Common myeloid progenitor, CD34-positive (primary cell): ENCODE results near the gene TNFSF12.
"Not testable (repeated sequence)": the region's sequence is repeated elsewhere in the genome, so short reads cannot be mapped to it uniquely, and the experiment has no call there.

ENCODE experiments used
- CTCF ChIA-PET: fragments of 350-600 bp; sonication (Branson Sonifier 250); formaldehyde crosslinking; loops from one replicate; lab custom pipeline; 2021; ENCODE audit warnings: antibody characterized with exemption; lab: Charles Lee
- POLR2A ChIA-PET: fragments of 350-600 bp; sonication (Branson Sonifier 250); formaldehyde crosslinking; loops from one replicate; lab custom pipeline; 2021; ENCODE audit warnings: antibody characterized with exemption; lab: Charles Lee
- DNase-seq, 3 donors: peaks; one replicate each; pipeline versions ENCODE4 v3.0.0 to v3.0.0-alpha.2; 2013
- H3K27ac ChIP-seq, 2 experiments: 1 replicate in 1 of 2; 2 replicates in 1 of 2; pipeline ENCODE4 v1.7.0; 2013; ENCODE audit warnings: inconsistent platforms in 2 of 2, low read length in 2 of 2, mild to moderate bottlenecking in 2 of 2, low read depth in 1 of 2, moderate library complexity in 1 of 2; ENCODE audit not compliant: severe bottlenecking in 2 of 2, insufficient read depth in 1 of 2, poor library complexity in 1 of 2
- H3K27me3 ChIP-seq, 5 experiments: replicated peaks in 2 of 5; 1 replicate in 3 of 5; 2 replicates in 2 of 5; pipeline versions ENCODE4 v1.6.1 to v1.7.0; 2013; ENCODE audit warnings: low read length in 4 of 5, mild to moderate bottlenecking in 2 of 5, moderate library complexity in 2 of 5, inconsistent platforms in 1 of 5; ENCODE audit not compliant: insufficient read depth in 5 of 5, control insufficient read depth in 4 of 5
- H3K36me3 ChIP-seq, 4 experiments: 1 replicate in 2 of 4; 2 replicates in 2 of 4; pipeline versions ENCODE4 v1.6.1 to v1.7.0; 2013; ENCODE audit warnings: low read length in 3 of 4, control low read depth in 1 of 4, mild to moderate bottlenecking in 1 of 4; ENCODE audit not compliant: control insufficient read depth in 4 of 4, insufficient read depth in 4 of 4
- H3K4me1 ChIP-seq, 4 experiments: 1 replicate in 3 of 4; 2 replicates in 1 of 4; pipeline versions ENCODE4 v1.6.1 to v1.7.1; 2013; ENCODE audit warnings: low read length in 3 of 4, mild to moderate bottlenecking in 3 of 4, control low read depth in 1 of 4, inconsistent platforms in 1 of 4, moderate library complexity in 1 of 4; ENCODE audit not compliant: control insufficient read depth in 4 of 4, insufficient read depth in 4 of 4; ENCODE audit errors: control extremely low read depth in 1 of 4
- H3K4me3 ChIP-seq, 7 experiments: 1 replicate in 4 of 7; 2 replicates in 3 of 7; pipeline versions ENCODE4 v1.5.1 to v1.7.0; 2013; ENCODE audit warnings: mild to moderate bottlenecking in 7 of 7, low read length in 6 of 7, moderate library complexity in 6 of 7, inconsistent platforms in 2 of 7, low read depth in 2 of 7, control low read depth in 1 of 7; ENCODE audit not compliant: insufficient read depth in 4 of 7, control insufficient read depth in 1 of 7; ENCODE audit errors: extremely low read depth in 1 of 7
- H3K9me3 ChIP-seq, 5 experiments: 1 replicate in 4 of 5; 2 replicates in 1 of 5; pipeline versions ENCODE4 v1.6.1 to v1.7.1; 2013; ENCODE audit warnings: low read length in 4 of 5, mild to moderate bottlenecking in 2 of 5, inconsistent platforms in 1 of 5, low read depth in 1 of 5, moderate library complexity in 1 of 5; ENCODE audit not compliant: control insufficient read depth in 4 of 5, insufficient read depth in 2 of 5; ENCODE audit errors: control extremely low read depth in 1 of 5
- WGBS: methylation state at CpG from one replicate; pipeline ENCODE4 v1.1.5; 2013; ENCODE audit not compliant: insufficient coverage; 5-methylcytosine and 5-hydroxymethylcytosine counted together

The TNFSF12 gene

DNA sequence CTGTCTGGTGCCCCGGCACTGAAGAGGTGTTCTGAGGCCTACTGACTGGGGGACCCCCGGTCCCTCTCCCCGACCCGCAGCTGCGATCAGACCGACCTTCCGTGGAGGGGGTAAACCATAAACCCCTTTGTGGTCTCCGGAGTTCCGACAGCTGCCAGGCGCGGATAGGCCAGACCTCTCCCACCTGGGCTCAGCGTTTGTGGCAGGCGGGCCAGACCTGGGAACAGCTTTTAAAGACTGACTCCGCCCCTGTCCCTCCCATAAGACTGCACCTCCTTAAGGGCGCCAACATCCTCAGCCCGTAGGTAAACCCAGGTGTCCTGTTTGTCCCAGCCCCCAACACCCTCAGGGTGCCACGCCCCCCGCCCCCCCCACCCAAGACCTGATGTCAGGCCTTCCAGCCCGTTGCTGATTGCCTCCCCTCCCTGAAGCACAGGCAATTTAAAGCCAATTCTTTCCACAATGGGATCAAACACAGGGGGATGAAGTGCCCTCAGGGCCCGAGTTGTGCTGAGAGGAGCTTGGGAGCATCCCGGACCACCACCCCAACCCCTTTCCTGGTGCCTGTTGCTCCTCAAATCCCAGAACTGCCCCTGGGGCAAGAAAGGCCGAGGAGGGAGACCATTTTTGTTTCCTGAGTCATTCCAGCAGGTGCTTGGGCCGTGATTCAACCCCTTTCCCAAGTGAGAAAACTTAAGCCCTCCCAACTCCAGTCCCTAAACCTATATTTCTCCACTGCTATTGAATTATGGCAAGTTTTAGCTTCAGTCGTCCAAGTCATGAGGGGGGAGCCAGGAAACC is 41.2 kb downstream of the TNFSF12 start, which contains the start of gene SOX15:
Gene SOX15, minus strand, starts transcription at position 204 of the 801 bp plus-strand sequence. CDS start 418 bp downstream, outside the sequence.
- Histone ChIP-seq H3K4me1 (peaks cover 0 to 22% (median 11%) of the 10 kb centered on the region in 4 experiments), H3K36me3 (peaks cover 23 to 90% (median 53%) of the 10 kb centered on the region in 4 experiments), H3K4me3 (peak within 1 kb of the TSS in 2 of 7 experiments; percentile 28 to 40), H3K27me3 (no peaks in the 10 kb centered on the region), H3K9me3 (no peaks in the 10 kb centered on the region), H3K27ac (no peak within 1 kb of the TSS)
- CTCF ChIA-PET, result interaction anchor here (0.8 to 7.6 kb wide), 18 partner anchors 10 to 235 kb away, joined by 3 to 58 read pairs (median 6); partner anchors contain the start of genes CD68, SENP3, TMEM95 and TP53
- POLR2A ChIA-PET, result interaction anchor here (0.6 to 1.1 kb wide), 3 partner anchors 10 to 98 kb away, joined by 3 to 4 read pairs (median 3); partner anchors contain the start of gene CD68
- no peak for DNase-seq
- 85% methylated on average over 18 of the region's 24 CpGs for WGBS

DNA sequence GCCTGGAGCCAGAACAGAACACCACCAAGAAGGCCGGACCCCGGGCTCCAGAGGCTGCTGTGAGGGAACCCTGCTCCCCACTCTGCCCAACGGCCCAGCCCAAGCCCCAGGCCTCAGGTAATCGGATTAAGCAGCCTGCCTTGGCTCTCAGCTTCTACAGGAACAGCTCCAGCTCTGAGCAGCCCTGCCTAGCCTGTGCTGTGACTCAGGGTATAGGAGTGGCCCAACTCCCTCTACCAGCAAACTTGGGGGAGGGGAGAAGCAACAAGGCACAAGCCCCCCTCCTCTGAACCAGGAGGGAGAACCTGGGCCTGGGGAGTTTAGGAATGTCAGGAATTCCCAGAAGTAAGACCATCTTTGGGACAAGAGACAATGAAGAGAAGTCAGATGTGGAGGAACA is 41.9 kb downstream of the TNFSF12 start:
- Histone ChIP-seq H3K4me3 (no peak overlapping the region), H3K4me1 (peaks cover 0 to 16% (median 7%) of the 10 kb centered on the region in 4 experiments), H3K36me3 (peaks cover 27 to 96% (median 59%) of the 10 kb centered on the region in 4 experiments), H3K27ac (no peak overlapping the region), H3K27me3 (no peaks in the 10 kb centered on the region), H3K9me3 (no peaks in the 10 kb centered on the region)
- POLR2A ChIA-PET, result interaction anchor here (0.9 kb wide), 1 partner anchor 97 kb away, joined by 3 read pairs; no protein-coding TSS in a partner anchor
- 97% methylated on average over 4 of the region's 4 CpGs for WGBS
- CTCF ChIA-PET, result interaction anchor here (0.8 to 7.6 kb wide), 8 partner anchors 10 to 97 kb away, joined by 3 to 58 read pairs (median 12); partner anchors contain the start of genes CD68 and TP53
- no peak for DNase-seq

DNA sequence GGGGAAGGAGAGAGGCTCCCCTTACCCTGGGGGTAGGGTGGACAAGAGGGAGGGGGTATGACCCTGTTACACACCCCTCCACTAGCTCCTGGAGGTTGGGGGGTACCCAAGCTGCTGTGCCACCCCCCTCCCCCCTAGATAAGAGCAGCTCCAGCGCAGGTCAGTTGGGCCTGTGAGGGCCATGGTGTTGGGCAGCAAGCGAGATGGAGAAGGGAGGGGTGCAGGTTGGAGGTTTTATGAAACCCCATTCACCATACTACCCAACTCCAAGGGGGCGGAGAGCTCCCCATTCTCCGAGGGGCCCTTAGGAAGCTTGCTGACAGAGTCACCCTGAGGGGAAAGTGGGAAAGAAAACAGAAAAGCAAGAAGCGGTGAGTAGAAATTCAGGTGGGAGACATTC is 42.7 kb downstream of the TNFSF12 start:
- CTCF ChIA-PET, result interaction anchor here (0.6 to 2.2 kb wide), 5 partner anchors 8 to 71 kb away, joined by 3 to 9 read pairs (median 4); partner anchors contain the start of gene MPDU1
- no CpG with 5 or more reads among the region's 5 CpGs for WGBS
- no peak overlapping the region for H3K4me3 ChIP-seq
- no peaks in the 10 kb centered on the region for H3K9me3 ChIP-seq
- H3K36me3 ChIP-seq, result peaks cover 32 to 97% (median 63%) of the 10 kb centered on the region in 4 experiments
- POLR2A ChIA-PET, result no interaction called here
- H3K27me3 ChIP-seq, result no peaks in the 10 kb centered on the region
- H3K27ac ChIP-seq, result no peak overlapping the region
- H3K4me1 ChIP-seq, result peaks cover 0 to 15% (median 5%) of the 10 kb centered on the region in 4 experiments
- DNase-seq, result no peak

DNA sequence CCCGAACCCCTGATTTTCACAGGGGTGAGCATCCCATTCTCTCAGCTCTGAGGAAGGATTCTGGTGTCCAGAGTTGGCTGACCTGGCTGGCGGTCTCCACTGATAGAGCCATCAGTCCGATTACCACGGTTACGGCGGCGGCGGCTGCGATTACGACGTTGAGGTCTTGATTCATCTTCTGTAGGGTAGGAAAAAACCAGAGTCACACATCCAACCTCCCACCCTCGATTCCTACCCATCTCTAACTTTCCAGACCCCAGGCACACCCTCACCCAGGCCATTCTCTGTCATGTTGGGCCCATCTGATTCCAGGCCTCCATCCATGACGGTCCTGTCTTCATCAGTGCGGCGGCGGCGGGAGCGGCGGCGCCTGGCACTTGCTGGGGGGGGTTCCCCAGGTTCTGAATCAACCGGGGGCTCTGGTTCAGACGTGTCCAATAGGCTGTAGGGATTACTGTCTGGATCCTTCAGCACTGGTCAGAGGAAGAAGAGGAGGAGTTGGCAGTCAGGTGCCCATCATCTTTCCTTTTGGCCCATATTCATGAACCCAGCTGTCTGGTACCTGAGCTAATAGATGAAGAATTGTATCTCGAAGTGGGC is 43.7 kb downstream of the TNFSF12 start:
- POLR2A ChIA-PET, result interaction anchor here (1.0 kb wide), 1 partner anchor 13 kb away, joined by 4 read pairs; the partner anchor contains the start of gene CD68
- H3K27me3 ChIP-seq, result no peaks in the 10 kb centered on the region
- H3K4me3 ChIP-seq, result no peak overlapping the region
- no peak overlapping the region for H3K27ac ChIP-seq
- 97% methylated on average over 13 of the region's 23 CpGs for WGBS
- H3K4me1 ChIP-seq, result peaks cover 0 to 15% (median 5%) of the 10 kb centered on the region in 4 experiments
- CTCF ChIA-PET, result interaction anchor here (1.0 to 2.2 kb wide), 7 partner anchors 9 to 77 kb away, joined by 3 to 9 read pairs (median 4); partner anchors contain the start of gene MPDU1
- DNase-seq, result no peak
- no peaks in the 10 kb centered on the region for H3K9me3 ChIP-seq
- H3K36me3 ChIP-seq, result peaks cover 32 to 94% (median 60%) of the 10 kb centered on the region in 4 experiments

DNA sequence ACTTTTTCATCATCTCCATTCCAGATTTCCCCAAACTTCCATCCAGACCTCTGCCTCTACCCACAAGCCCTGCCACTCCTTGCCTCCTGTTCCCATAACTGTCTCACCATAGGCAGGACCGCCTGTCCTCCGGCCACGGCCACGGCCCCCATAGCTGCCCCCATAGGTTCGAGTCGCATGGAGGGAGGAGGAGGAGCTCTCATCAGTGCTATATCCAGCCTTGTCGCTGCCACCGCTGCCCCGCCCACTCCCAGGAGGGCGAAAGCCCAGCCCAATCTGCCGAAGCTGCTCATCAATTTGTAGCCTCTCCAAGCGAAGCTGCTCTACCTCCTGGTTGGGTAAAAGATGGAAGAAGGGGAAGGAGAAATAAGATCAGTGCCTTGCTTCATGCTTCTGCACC is 44.4 kb downstream of the TNFSF12 start:
- H3K27me3 ChIP-seq, result no peaks in the 10 kb centered on the region
- POLR2A ChIA-PET, result interaction anchor here (1.0 kb wide), 1 partner anchor 14 kb away, joined by 4 read pairs; the partner anchor contains the start of gene CD68
- H3K27ac ChIP-seq, result no peak overlapping the region
- H3K9me3 ChIP-seq, result no peaks in the 10 kb centered on the region
- H3K4me3 ChIP-seq, result no peak overlapping the region
- CTCF ChIA-PET, result interaction anchor here (1.0 to 2.2 kb wide), 5 partner anchors 9 to 78 kb away, joined by 3 to 9 read pairs (median 4); partner anchors contain the start of gene MPDU1
- peaks cover 32 to 86% (median 56%) of the 10 kb centered on the region in 4 experiments for H3K36me3 ChIP-seq
- DNase-seq, result no peak
- peaks cover 0 to 11% (median 5%) of the 10 kb centered on the region in 4 experiments for H3K4me1 ChIP-seq
- 98% methylated on average over 6 of the region's 12 CpGs for WGBS

DNA sequence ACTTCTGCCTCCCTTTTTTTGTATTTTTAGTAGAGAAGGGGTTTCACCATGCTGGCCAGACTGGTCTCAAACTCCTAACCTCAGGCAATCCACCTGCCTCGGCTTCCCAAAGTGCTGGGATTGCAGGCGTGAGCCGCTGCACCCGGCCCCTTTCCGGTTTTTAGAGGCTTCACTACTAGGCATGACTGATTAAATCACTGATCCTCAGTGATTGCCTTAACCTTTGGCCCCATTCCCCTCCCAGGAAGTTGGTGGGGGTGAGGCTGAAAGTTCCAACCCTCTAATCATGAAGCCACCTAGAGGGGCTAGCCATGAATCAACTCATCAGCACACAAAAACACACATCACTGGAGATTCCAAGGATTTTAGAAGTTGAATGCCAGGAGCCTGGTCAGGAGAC is 48.7 kb downstream of the TNFSF12 start:
- H3K4me1 ChIP-seq, POLR2A ChIA-PET, H3K27me3 ChIP-seq, DNase-seq, H3K4me3 ChIP-seq, H3K27ac ChIP-seq, H3K9me3 ChIP-seq: not testable (repeated sequence)
- CTCF ChIA-PET, result interaction anchor here (2.2 kb wide), 1 partner anchor 12 kb away, joined by 6 read pairs; no protein-coding TSS in a partner anchor
- peaks cover 29 to 84% (median 54%) of the 10 kb centered on the region in 4 experiments for H3K36me3 ChIP-seq
- 73% methylated on average over 2 of the region's 5 CpGs for WGBS
